Pancreas (tissue), 10 donors: ENCODE measurements around the gene SMIM35. TPM values are rescaled to one million over a fixed set of nuclear protein-coding genes. Genes with fewer than 3 reads are reported as not detected.

Experiments used
- ATAC-seq, 4 donors: fragments of 200-7000 bp; cut with Tn5 transposase; one replicate each; pipeline versions ENCODE4 v1.8.0 to v1.9.1; 2020; ENCODE audit warnings: mild to moderate bottlenecking in 4 of 4, moderate library complexity in 4 of 4
- DNase-seq, 6 donors: peaks; one replicate each; pipeline ENCODE4 v3.0.0-alpha.2; 2020
- FAIRE-seq: peaks from 2 replicates; lab custom pipeline; 2012; peaks lifted over from hg19 to GRCh38; lab: Jason Lieb, UNC
- H3K27ac ChIP-seq, 4 donors: fragments of 200-600 bp; sonication (generic); 1 replicate in 3 of 4; 2 replicates in 1 of 4; pipeline versions ENCODE4 v1.5.0 to v1.8.0; 2020
- H3K27me3 ChIP-seq, 4 donors: fragments of 200-600 bp; one replicate each; pipeline ENCODE4 v1.8.0; 2021
- H3K36me3 ChIP-seq, 3 donors: fragments of 200-600 bp; sonication (generic) in 1 of 3; one replicate each; pipeline versions ENCODE4 v1.5.0 to v1.8.0; 2020 to 2021
- H3K4me1 ChIP-seq, 3 donors: fragments of 200-600 bp; one replicate each; pipeline ENCODE4 v1.8.0; 2021
- H3K4me3 ChIP-seq, 4 donors: fragments of 200-600 bp; sonication (generic) in 2 of 4; one replicate each; pipeline versions ENCODE4 v1.5.0 to v1.8.0; 2020 to 2021
- H3K9me3 ChIP-seq, 4 donors: fragments of 200-600 bp; one replicate each; pipeline ENCODE4 v1.8.0; 2021
- WGBS, 2 donors: extraction: QIAGEN DNeasy Blood & Tissue Kit; methylation state at CpG; one replicate each; pipeline ENCODE4 v1.1.7; 2013; 5-methylcytosine and 5-hydroxymethylcytosine counted together
- intact Hi-C, 3 donors: fragments of 100-400 bp; cut with DNase I; formaldehyde crosslinking; loops; one replicate each; pipeline versions ENCODE4 v1.11.1 to v1.14.2; 2022
- polyA plus RNA-seq, 2 donors: library from polyadenylated mRNA; stranded (reverse); fragments of 200-250 nt; gene quantifications; one replicate each; pipeline ENCODE4 v1.2.3, GENCODE V29; 2013
- total RNA-seq, 6 donors: library from RNA; stranded (reverse); fragmentation: NEBNext Ultra II Directional in 4 of 6; extraction: Animal tissue kit (Norgen Biotek cat#: 25700) in 4 of 6; gene quantifications; one replicate each; pipeline versions ENCODE4 v1.2.1 to v1.2.4, GENCODE V29; 2021 to 2023
- TF ChIP-seq, protein P1 (sequence below), 4 donors: fragments of 200-600 bp; sonication (generic) in 3 of 4; IDR thresholded peaks; one replicate each; pipeline versions ENCODE4 v1.5.0 to v1.8.0; 2021; ENCODE audit warnings: antibody characterized with exemption in 4 of 4
- donor health status: healthy with polysubstance abuse.
- donor health status: DM: no; HTN: no; CAD: no; lungs with moderate emphysema.
- donor health status: DM: no; HTN: no; CAD: no.
- donor health status: control.
- donor health status: control.
- donor health status: Bipolar disorder and iron deficiency.
- donor health status: DM: yes; HTN: yes; CAD: no.
- donor health status: DM: no; HTN: no; CAD: no.
- donor health status: DM: no; HTN: no; CAD: no.
- donor health status: DM: yes; HTN: yes; CAD: no.

The SMIM35 gene
- total and polyA plus RNA-seq, 8 donors: 0.02 TPM; not detected in 7

DNA sequence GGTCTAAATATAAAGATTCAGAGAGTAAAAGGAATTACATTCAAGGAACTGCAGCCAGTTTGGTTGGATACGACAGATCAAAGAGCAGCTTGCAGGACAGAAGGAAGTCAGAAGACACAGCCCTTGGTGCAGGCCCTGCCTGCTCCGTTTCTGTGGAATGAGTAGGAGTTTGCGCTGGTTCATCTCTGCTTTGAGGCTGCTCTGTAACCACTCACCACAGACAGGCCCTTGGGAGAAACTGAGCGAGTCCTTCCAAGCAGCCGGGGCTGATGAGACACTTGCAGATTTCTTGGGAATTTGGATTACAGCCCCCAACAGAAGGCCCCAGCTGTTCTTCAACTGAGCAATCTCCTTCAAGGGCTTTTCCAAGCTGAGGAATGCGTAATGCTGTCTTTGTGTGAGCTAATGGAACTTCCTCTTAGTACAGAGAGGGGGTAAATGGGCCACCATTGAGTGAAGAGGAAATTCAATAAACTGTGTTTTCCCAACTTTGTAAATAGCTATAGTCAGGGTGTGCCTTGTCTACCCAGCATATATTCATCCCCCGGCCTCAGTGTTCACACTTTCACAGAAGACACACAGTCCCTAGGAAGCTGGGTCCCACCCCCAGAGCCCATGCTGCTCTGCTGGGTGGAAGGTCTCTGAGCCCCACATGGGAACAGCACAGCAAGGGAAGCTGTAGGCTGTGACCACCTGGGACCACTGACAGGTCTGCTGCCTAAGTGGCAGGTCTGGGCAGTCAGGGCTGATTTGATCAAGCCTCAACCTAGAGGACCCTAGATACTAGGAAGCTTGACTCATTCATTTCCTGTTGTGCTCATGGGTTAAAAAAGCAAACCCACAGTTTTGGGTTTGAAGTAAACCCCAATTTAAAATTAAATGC, 84.0 kb downstream of the SMIM35 start:
- Histone ChIP-seq H3K36me3 (no peaks in the 10 kb centered on the region), H3K27me3 (no peaks in the 10 kb centered on the region), H3K27ac (peak overlapping the region in 2 of 4 donors; percentile 52 to 53), H3K4me1 (no peaks in the 10 kb centered on the region), H3K9me3 (no peaks in the 10 kb centered on the region), H3K4me3 (no peak overlapping the region)
- TF ChIP-seq, protein P1, sequence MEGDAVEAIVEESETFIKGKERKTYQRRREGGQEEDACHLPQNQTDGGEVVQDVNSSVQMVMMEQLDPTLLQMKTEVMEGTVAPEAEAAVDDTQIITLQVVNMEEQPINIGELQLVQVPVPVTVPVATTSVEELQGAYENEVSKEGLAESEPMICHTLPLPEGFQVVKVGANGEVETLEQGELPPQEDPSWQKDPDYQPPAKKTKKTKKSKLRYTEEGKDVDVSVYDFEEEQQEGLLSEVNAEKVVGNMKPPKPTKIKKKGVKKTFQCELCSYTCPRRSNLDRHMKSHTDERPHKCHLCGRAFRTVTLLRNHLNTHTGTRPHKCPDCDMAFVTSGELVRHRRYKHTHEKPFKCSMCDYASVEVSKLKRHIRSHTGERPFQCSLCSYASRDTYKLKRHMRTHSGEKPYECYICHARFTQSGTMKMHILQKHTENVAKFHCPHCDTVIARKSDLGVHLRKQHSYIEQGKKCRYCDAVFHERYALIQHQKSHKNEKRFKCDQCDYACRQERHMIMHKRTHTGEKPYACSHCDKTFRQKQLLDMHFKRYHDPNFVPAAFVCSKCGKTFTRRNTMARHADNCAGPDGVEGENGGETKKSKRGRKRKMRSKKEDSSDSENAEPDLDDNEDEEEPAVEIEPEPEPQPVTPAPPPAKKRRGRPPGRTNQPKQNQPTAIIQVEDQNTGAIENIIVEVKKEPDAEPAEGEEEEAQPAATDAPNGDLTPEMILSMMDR (IDR thresholded peaks at IDR 0.05): no peak
- DNase-seq (peak in 2 of 6 donors; percentile 12 to 23), ATAC-seq (peak in 3 of 4 donors; percentile 60 to 65 (median 60)), FAIRE-seq (no peak)
- 79 to 85% methylated on average over 7 of the region's 7 CpGs for WGBS, 2 donors
- intact Hi-C loops: no loop called here

DNA sequence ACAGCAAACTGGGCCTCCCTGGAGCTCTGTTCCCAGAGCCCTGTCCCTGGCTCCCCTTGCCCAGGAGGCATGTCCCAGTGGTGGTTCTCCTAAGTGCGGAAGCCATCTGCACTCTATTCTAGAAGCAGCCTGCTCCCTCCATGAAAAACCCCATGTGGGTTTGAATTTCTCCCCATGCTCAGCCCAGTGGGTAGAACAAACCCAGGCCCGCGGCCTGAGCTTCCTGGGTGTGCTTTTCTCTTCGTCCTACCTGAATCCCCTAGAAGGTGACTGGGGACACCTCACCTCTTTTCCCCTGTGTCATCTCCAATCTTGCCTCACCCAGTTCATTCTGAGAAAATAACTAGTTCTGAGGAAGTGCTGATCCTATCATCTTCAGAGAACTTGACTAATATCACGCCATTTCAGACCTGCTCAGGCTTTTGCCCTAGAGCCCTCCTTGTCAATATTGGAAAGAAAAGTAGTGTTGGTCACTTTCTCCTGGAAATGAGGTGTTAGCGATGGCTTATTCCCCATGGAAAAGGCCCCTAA, 84.7 kb downstream of the SMIM35 start:
- no peaks in the 10 kb centered on the region for H3K9me3 ChIP-seq
- H3K27ac ChIP-seq: peak overlapping the region in 2 of 4 donors; percentile 52 to 53
- H3K36me3 ChIP-seq: no peaks in the 10 kb centered on the region
- TF ChIP-seq, protein P1 (IDR thresholded peaks at IDR 0.05): no peak
- intact Hi-C loops: no loop called here
- no peak overlapping the region for H3K4me3 ChIP-seq
- ATAC-seq (no peak), DNase-seq (no peak), FAIRE-seq (no peak)
- no peaks in the 10 kb centered on the region for H3K4me1 ChIP-seq
- no peaks in the 10 kb centered on the region for H3K27me3 ChIP-seq
- 90 to 94% methylated on average over 6 of the region's 6 CpGs for WGBS, 2 donors

DNA sequence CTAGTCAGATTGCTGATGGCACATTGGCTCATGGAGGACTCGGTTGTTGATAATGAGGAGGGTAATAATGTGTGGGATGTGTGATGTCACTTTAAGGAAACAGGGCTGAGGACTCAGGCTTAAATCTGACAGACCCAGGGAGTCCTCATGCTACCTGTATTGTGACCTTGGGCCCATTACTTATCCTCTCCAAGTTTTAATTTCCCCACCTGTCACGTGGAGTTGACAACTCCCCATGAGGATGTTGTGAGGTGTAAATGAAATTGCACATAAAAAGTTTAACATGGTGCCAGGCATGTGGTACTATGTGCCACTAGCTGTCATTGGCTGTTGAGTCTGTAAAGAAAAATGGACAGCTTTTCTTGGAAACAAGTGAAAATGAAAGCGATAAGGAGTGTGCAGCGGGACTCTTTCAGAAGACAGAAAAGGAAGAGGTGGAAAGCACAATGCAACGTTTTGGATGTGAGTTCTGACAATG, 85.2 kb downstream of the SMIM35 start:
- ATAC-seq: no peak
- Histone ChIP-seq H3K27ac (peak overlapping the region in 2 of 4 donors; percentile 52 to 53), H3K27me3 (no peaks in the 10 kb centered on the region), H3K9me3 (no peaks in the 10 kb centered on the region), H3K4me1 (no peaks in the 10 kb centered on the region), H3K4me3 (no peak overlapping the region), H3K36me3 (no peaks in the 10 kb centered on the region)
- intact Hi-C loops: no loop called here
- FAIRE-seq: no peak
- no peak for DNase-seq
- TF ChIP-seq, protein P1 (IDR thresholded peaks at IDR 0.05): no peak
- 66 to 67% methylated on average over 5 of the region's 5 CpGs for WGBS, 2 donors

DNA sequence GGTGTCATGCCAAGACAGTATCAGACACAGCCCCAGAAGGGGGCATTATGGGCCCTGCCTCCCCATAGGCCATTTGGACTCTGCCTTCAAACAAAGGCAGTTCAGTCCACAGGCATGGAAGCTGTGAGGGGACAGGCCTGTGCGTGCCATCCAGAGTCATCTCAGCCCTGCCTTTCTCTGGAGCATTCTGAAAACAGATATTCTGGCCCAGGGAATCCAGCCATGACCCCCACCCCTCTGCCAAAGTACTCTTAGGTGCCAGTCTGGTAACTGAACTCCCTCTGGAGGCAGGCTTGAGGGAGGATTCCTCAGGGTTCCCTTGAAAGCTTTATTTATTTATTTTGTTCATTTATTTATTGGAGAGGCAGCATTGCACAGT, 85.9 kb downstream of the SMIM35 start:
- no peaks in the 10 kb centered on the region for H3K36me3 ChIP-seq
- no peak overlapping the region for H3K4me3 ChIP-seq
- no peak overlapping the region for H3K27ac ChIP-seq
- no peaks in the 10 kb centered on the region for H3K9me3 ChIP-seq
- TF ChIP-seq, protein P1 (IDR thresholded peaks at IDR 0.05): no peak
- DNase-seq (no peak), FAIRE-seq (no peak), ATAC-seq (no peak)
- H3K4me1 ChIP-seq: no peaks in the 10 kb centered on the region
- H3K27me3 ChIP-seq: no peaks in the 10 kb centered on the region
- 96 to 100% methylated on average over 1 of the region's 1 CpG for WGBS, 2 donors
- intact Hi-C loops: no loop called here
